GM12874 (cell line): ENCODE measurements around the gene TBL1X.

Experiments
- TF ChIP-seq, protein P1 (sequence below): IDR thresholded peaks from 2 replicates; pipeline ENCODE4 v1.5.1; 2011; ENCODE audit warnings: low read depth, mild to moderate bottlenecking, control low read depth, low read length, moderate library complexity; ENCODE audit not compliant: insufficient read depth

Gene TBL1X

GRCh38 chrX:9492901-9493300 lies 28.0 kb downstream of the TBL1X start:
- TF ChIP-seq, protein P1, sequence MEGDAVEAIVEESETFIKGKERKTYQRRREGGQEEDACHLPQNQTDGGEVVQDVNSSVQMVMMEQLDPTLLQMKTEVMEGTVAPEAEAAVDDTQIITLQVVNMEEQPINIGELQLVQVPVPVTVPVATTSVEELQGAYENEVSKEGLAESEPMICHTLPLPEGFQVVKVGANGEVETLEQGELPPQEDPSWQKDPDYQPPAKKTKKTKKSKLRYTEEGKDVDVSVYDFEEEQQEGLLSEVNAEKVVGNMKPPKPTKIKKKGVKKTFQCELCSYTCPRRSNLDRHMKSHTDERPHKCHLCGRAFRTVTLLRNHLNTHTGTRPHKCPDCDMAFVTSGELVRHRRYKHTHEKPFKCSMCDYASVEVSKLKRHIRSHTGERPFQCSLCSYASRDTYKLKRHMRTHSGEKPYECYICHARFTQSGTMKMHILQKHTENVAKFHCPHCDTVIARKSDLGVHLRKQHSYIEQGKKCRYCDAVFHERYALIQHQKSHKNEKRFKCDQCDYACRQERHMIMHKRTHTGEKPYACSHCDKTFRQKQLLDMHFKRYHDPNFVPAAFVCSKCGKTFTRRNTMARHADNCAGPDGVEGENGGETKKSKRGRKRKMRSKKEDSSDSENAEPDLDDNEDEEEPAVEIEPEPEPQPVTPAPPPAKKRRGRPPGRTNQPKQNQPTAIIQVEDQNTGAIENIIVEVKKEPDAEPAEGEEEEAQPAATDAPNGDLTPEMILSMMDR: no peak

- TF ChIP-seq, protein P1: no peak
These were observed 29.1 kb downstream of the TBL1X start for GRCh38 chrX:9493936-9494335.

- TF ChIP-seq, protein P1: no peak
These were observed 29.9 kb downstream of the TBL1X start for GRCh38 chrX:9494771-9495170.

DNA sequence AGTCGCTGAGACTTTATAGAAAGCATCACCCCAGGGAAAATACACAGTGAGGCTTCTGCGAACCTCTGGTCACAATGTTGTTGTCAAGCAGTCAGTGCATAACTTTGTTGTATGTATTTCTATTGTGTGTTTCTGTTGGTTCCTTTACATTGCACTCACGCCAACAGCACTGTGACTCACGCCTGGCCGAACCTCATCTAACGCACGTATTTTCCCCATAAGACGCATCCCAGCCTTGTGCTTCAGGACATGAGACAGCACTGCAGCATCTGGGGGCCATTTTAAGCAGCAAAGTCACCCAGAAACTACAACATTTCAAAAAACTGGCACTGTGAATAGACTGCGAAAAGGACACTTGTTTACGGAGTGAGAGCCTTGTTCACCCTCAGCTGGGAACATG lies 30.6 kb downstream of the TBL1X start:
- TF ChIP-seq, protein P1: no peak

DNA sequence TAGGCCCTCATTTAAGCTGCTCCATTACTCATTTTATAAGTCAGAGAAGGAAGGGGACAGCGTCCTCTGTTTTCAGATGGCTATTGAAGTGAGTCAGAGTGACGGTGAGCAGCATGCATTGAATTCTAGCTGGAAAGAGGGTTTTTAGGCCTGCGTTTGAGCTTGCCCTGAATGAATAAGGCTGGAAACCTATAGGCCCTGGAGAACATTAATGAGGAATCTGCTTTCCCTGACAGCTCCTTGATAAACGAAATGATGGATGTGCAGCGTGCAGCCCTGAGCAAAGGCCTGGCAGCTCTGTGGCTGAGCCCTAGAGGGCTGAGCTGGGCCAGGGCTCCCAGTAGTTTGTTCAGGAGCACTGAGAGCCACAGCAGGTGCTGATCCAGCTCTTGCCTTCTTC lies 33.4 kb downstream of the TBL1X start:
- TF ChIP-seq, protein P1: no peak

DNA sequence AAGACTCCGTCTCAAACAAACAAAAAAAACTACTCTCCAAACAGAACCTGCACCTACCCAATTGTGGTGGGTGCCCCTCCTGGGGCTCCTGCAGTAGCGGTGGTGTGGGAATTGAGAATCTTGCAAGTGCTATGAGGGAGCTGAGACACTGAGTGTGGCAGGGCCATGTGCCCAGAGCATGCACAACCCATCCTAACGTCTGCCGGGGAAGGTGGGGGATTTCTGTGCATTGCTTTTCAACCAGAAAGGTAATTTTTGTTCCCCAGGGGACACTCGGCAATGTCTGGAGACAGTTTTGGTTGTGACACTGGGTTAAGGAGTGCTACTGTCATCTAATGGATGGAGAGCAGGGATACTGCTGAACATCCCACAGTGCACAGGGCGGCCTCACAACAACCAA lies 35.7 kb downstream of the TBL1X start:
- TF ChIP-seq, protein P1: no peak

DNA sequence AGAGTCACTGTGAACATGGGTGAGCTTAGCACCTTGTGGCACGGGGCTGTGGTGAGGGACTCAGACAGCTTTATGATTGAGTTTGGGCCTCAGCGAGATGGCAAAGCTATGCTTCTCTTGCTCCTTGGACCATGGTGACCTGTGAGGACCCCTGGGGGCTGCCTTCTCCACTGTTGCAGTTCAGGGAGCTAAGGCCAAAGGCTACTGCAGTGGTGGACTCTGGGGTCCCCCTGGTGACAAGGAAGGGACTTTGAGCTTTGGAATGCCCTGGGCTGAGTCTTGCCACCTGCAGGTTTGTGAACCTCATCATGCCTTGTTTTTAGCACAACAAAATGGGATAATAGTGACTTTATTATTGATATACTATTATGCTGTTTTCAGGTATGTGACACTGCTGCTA lies 36.5 kb downstream of the TBL1X start:
- TF ChIP-seq, protein P1: no peak

GRCh38 chrX:9503261-9503660 lies 38.4 kb downstream of the TBL1X start:
- TF ChIP-seq, protein P1: no peak
